ENCODE data around the gene OSM.

OSM gene

GRCh38 chr22:30297991-30298701, 31.5 kb upstream of the OSM start:
- no peak for DNase-seq (ENCODE audit: low read depth, low spot score)

- DNase-seq (ENCODE audit: low read depth, low spot score): no peak
Observed at GRCh38 chr22:30297276-30297990, 30.8 kb upstream of the OSM start.

- no peak for DNase-seq (ENCODE audit: low read depth, low spot score)
Observed at GRCh38 chr22:30296833-30297232, 30.2 kb upstream of the OSM start.

- no peak for DNase-seq (ENCODE audit: low read depth, low spot score)
Observed at GRCh38 chr22:30296324-30296723, 29.7 kb upstream of the OSM start.

- DNase-seq (ENCODE audit: low read depth, low spot score): no peak
Observed at GRCh38 chr22:30295576-30295975, 28.9 kb upstream of the OSM start.

GRCh38 chr22:30294830-30295229, 28.2 kb upstream of the OSM start:
- DNase-seq (ENCODE audit: low read depth, low spot score): no peak

- no peak for DNase-seq (ENCODE audit: low read depth, low spot score)
Observed at GRCh38 chr22:30294066-30294465, 27.4 kb upstream of the OSM start.

GRCh38 chr22:30293026-30293425, 26.4 kb upstream of the OSM start:
- DNase-seq (ENCODE audit: low read depth, low spot score): no peak

GRCh38 chr22:30292069-30292970, 25.7 kb upstream of the OSM start:
- no peak for DNase-seq (ENCODE audit: low read depth, low spot score)

GRCh38 chr22:30291058-30291892, 24.6 kb upstream of the OSM start:
- no peak for DNase-seq (ENCODE audit: low read depth, low spot score)

- no peak for DNase-seq (ENCODE audit: low read depth, low spot score)
Observed at GRCh38 chr22:30290342-30291057, 23.8 kb upstream of the OSM start.

- DNase-seq (ENCODE audit: low read depth, low spot score): no peak
Observed at GRCh38 chr22:30289980-30290313, 23.3 kb upstream of the OSM start.

- peak; percentile 91 for DNase-seq (ENCODE audit: low read depth, low spot score)
Observed at GRCh38 chr22:30289141-30289979, 22.7 kb upstream of the OSM start, which contains the start of gene CASTOR1. TSS of gene CASTOR1 (minus strand) at chr22:30289505. CDS start at chr22:30289497, 8 bp downstream.

- DNase-seq (ENCODE audit: low read depth, low spot score): no peak
Observed at GRCh38 chr22:30288419-30289140, 21.9 kb upstream of the OSM start.

- peak; percentile 69 for DNase-seq (ENCODE audit: low read depth, low spot score)
Observed at GRCh38 chr22:30287648-30288418, 21.2 kb upstream of the OSM start.

- DNase-seq (ENCODE audit: low read depth, low spot score): no peak
Observed at GRCh38 chr22:30286813-30287647, 20.4 kb upstream of the OSM start.

- no peak for DNase-seq (ENCODE audit: low read depth, low spot score)
Observed at GRCh38 chr22:30286331-30286730, 19.7 kb upstream of the OSM start.

- no peak for DNase-seq (ENCODE audit: low read depth, low spot score)
Observed at GRCh38 chr22:30285846-30286200, 19.2 kb upstream of the OSM start.
